ENCODE data around the gene RFX2.
"Not testable (repeated sequence)": the region's sequence is repeated elsewhere in the genome, so short reads cannot be mapped to it uniquely, and the experiment has no call there.

RFX2 gene

GRCh38 chr19:5987077-5987818 is 123.1 kb downstream of the RFX2 start:
- DNase-seq, result peak; percentile 80

GRCh38 chr19:5985837-5986236 is 124.5 kb downstream of the RFX2 start:
- DNase-seq, result not testable (repeated sequence)

GRCh38 chr19:5985098-5985783 is 125.1 kb downstream of the RFX2 start:
- no peak for DNase-seq

GRCh38 chr19:5984600-5984999 is 125.7 kb downstream of the RFX2 start:
- DNase-seq, result no peak

- no peak for DNase-seq
These were observed 126.8 kb downstream of the RFX2 start for GRCh38 chr19:5983367-5983955.

- DNase-seq, result no peak
These were observed 131.4 kb downstream of the RFX2 start for GRCh38 chr19:5978606-5979552.

- DNase-seq, result peak; percentile 98
These were observed 132.3 kb downstream of the RFX2 start, which contains the start of gene RANBP3 for GRCh38 chr19:5977785-5978605. TSS of gene RANBP3 (minus strand) at chr19:5978140. CDS start at chr19:5978082, 58 bp downstream.

- DNase-seq, result no peak
These were observed 133.0 kb downstream of the RFX2 start for GRCh38 chr19:5977222-5977784.

- no peak for DNase-seq
These were observed 133.5 kb downstream of the RFX2 start for GRCh38 chr19:5976768-5977167.

- no peak for DNase-seq
These were observed 134.9 kb downstream of the RFX2 start for GRCh38 chr19:5975388-5975728.

GRCh38 chr19:5974721-5975387 is 135.4 kb downstream of the RFX2 start:
- peak; percentile 63 for DNase-seq

- no peak for DNase-seq
These were observed 136.2 kb downstream of the RFX2 start for GRCh38 chr19:5973867-5974635.

GRCh38 chr19:5973376-5973775 is 136.9 kb downstream of the RFX2 start:
- DNase-seq, result no peak

GRCh38 chr19:5972355-5972731 is 138.0 kb downstream of the RFX2 start:
- DNase-seq, result no peak

- DNase-seq, result no peak
These were observed 138.5 kb downstream of the RFX2 start for GRCh38 chr19:5971714-5972354.

GRCh38 chr19:5969476-5969875 is 140.8 kb downstream of the RFX2 start:
- no peak for DNase-seq

- DNase-seq, result no peak
These were observed 141.6 kb downstream of the RFX2 start for GRCh38 chr19:5968431-5969373.

GRCh38 chr19:5967994-5968430 is 142.3 kb downstream of the RFX2 start:
- DNase-seq, result peak; percentile 72

GRCh38 chr19:5967571-5967970 is 142.7 kb downstream of the RFX2 start:
- no peak for DNase-seq

Measured in stimulated activated CD4-positive, alpha-beta T cell treated with anti-CD3 and anti-CD28 coated beads, Interleukin-4, amount 100 ng/mL, for 24 hours (primary cell).